ENCODE results near the gene RAD50. TPM values are rescaled to one million over a fixed set of nuclear protein-coding genes. Genes with fewer than 3 reads are reported as not detected.

The RAD50 gene
- polyA plus RNA-seq, 1 donor (not counting 4 experiments of a cell fraction or from before 2014, with no cell fraction given): 26.3 TPM

DNA sequence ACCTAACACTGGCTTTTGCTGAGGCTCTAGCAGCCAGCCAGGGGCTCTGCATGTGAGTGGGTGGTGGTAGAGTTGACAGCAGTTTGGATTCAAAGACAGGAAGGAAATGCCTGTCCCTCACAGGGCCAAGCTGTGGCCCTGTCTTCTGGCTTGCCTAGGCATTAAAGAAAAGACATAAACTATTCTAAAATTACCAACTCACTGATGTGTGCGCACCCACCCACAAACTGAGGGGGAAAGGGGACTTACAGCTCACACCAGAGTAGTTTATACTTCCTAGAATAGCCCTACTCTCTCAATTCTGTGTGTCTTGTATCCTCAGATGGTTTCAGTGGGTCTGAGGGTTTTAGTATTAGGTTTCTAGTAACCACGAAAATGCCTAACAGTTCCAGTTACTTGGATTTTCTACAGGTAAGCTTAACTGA, 82.9 kb downstream of the RAD50 start:
- H3K9me1 ChIP-seq (ENCODE audit: control insufficient read depth, extremely low read depth, insufficient read depth, low read length): no peaks in the 10 kb centered on the region
- H4K20me1 ChIP-seq (ENCODE audit: control insufficient read depth, extremely low read depth, insufficient read depth, low read length): no peaks in the 10 kb centered on the region
- H3K9me3 ChIP-seq (ENCODE audit: control insufficient read depth, low read depth, low read length): no peaks in the 10 kb centered on the region
- no peaks in the 10 kb centered on the region for H3K27me3 ChIP-seq (ENCODE audit: control insufficient read depth, extremely low read depth, insufficient read depth, low read length)
- H2AFZ ChIP-seq (ENCODE audit: control insufficient read depth, low read length): no peak overlapping the region
- peaks cover 24 to 28% of the 10 kb centered on the region in 2 experiments for H3K36me3 ChIP-seq (ENCODE audit: control insufficient read depth in 2 of 2, extremely low read depth in 1 of 2, insufficient read depth in 2 of 2, low read length in 2 of 2)
- no peak overlapping the region for H3K4me3 ChIP-seq (ENCODE audit: control insufficient read depth in 2 of 3, extremely low read depth in 1 of 3, insufficient read depth in 2 of 3, low read depth in 1 of 3, low read length in 3 of 3)
- no peak overlapping the region for H3K9ac ChIP-seq (ENCODE audit: control insufficient read depth, extremely low read depth, insufficient read depth, low read length)
- no peak overlapping the region for H3K4me2 ChIP-seq (ENCODE audit: control insufficient read depth, extremely low read depth, insufficient read depth, low read depth, low read length)
- TF ChIP-seq, protein P1, sequence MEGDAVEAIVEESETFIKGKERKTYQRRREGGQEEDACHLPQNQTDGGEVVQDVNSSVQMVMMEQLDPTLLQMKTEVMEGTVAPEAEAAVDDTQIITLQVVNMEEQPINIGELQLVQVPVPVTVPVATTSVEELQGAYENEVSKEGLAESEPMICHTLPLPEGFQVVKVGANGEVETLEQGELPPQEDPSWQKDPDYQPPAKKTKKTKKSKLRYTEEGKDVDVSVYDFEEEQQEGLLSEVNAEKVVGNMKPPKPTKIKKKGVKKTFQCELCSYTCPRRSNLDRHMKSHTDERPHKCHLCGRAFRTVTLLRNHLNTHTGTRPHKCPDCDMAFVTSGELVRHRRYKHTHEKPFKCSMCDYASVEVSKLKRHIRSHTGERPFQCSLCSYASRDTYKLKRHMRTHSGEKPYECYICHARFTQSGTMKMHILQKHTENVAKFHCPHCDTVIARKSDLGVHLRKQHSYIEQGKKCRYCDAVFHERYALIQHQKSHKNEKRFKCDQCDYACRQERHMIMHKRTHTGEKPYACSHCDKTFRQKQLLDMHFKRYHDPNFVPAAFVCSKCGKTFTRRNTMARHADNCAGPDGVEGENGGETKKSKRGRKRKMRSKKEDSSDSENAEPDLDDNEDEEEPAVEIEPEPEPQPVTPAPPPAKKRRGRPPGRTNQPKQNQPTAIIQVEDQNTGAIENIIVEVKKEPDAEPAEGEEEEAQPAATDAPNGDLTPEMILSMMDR (optimal IDR thresholded peaks at IDR 0.05 in 1 of 3, IDR thresholded peaks at IDR 0.05 in 1 of 3, conservative IDR thresholded peaks at IDR 0.05 in 1 of 3; ENCODE audit: extremely low read depth in 1 of 3, insufficient read depth in 2 of 3, low read length in 3 of 3): no peak
- TF ChIP-seq EZH2 (IDR thresholded peaks at IDR 0.05; ENCODE audit: low read length): no peak
- H3K4me1 ChIP-seq (ENCODE audit: control insufficient read depth, extremely low read depth, insufficient read depth, low read length): no peaks in the 10 kb centered on the region
- no peak overlapping the region for H3K27ac ChIP-seq (ENCODE audit: control insufficient read depth, insufficient read depth, low read length)
- FAIRE-seq: no peak
- H3K79me2 ChIP-seq (ENCODE audit: control insufficient read depth, insufficient read depth, low read length): no peaks in the 10 kb centered on the region
- no peak for DNase-seq (ENCODE audit: low read depth, low spot score)
- dilution Hi-C loops (cut with MboI; ENCODE audit: extremely low pct_ligation_motif_present, low sequenced_read_pairs): no loop called here

DNA sequence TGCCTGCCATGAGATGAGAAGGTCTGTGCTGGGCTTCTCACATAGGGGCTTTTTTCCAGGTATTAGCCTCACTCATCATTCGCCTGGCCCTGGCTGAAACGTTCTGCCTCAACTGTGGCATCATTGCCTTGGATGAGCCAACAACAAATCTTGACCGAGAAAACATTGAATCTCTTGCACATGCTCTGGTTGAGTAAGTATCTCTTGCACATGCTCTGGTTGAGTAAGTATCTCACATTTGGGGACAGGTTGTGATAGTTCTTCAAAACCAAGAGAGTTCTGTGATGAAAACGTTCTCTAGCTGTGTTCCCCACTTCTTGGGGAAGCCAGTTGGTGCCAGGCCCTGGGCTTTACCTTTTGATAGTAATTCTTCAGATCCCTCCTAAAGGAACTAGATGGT, 83.8 kb downstream of the RAD50 start:
- FAIRE-seq: no peak
- peaks cover 24 to 26% of the 10 kb centered on the region in 2 experiments for H3K36me3 ChIP-seq (ENCODE audit: control insufficient read depth in 2 of 2, extremely low read depth in 1 of 2, insufficient read depth in 2 of 2, low read length in 2 of 2)
- H3K9me3 ChIP-seq (ENCODE audit: control insufficient read depth, low read depth, low read length): no peaks in the 10 kb centered on the region
- H2AFZ ChIP-seq (ENCODE audit: control insufficient read depth, low read length): no peak overlapping the region
- no peak for DNase-seq (ENCODE audit: low read depth, low spot score)
- no peak overlapping the region for H3K4me3 ChIP-seq (ENCODE audit: control insufficient read depth in 2 of 3, extremely low read depth in 1 of 3, insufficient read depth in 2 of 3, low read depth in 1 of 3, low read length in 3 of 3)
- no peaks in the 10 kb centered on the region for H3K79me2 ChIP-seq (ENCODE audit: control insufficient read depth, insufficient read depth, low read length)
- no peaks in the 10 kb centered on the region for H4K20me1 ChIP-seq (ENCODE audit: control insufficient read depth, extremely low read depth, insufficient read depth, low read length)
- H3K27me3 ChIP-seq (ENCODE audit: control insufficient read depth, extremely low read depth, insufficient read depth, low read length): no peaks in the 10 kb centered on the region
- H3K27ac ChIP-seq (ENCODE audit: control insufficient read depth, insufficient read depth, low read length): no peak overlapping the region
- TF ChIP-seq, protein P1 (optimal IDR thresholded peaks at IDR 0.05 in 1 of 3, IDR thresholded peaks at IDR 0.05 in 1 of 3, conservative IDR thresholded peaks at IDR 0.05 in 1 of 3; ENCODE audit: extremely low read depth in 1 of 3, insufficient read depth in 2 of 3, low read length in 3 of 3): no peak
- TF ChIP-seq EZH2 (IDR thresholded peaks at IDR 0.05; ENCODE audit: low read length): no peak
- no peak overlapping the region for H3K9ac ChIP-seq (ENCODE audit: control insufficient read depth, extremely low read depth, insufficient read depth, low read length)
- H3K9me1 ChIP-seq (ENCODE audit: control insufficient read depth, extremely low read depth, insufficient read depth, low read length): no peaks in the 10 kb centered on the region
- dilution Hi-C loops (cut with MboI; ENCODE audit: extremely low pct_ligation_motif_present, low sequenced_read_pairs): no loop called here
- H3K4me2 ChIP-seq (ENCODE audit: control insufficient read depth, extremely low read depth, insufficient read depth, low read depth, low read length): no peak overlapping the region
- H3K4me1 ChIP-seq (ENCODE audit: control insufficient read depth, extremely low read depth, insufficient read depth, low read length): no peaks in the 10 kb centered on the region

Data from keratinocyte (primary cell).